Stomach (tissue), 9 donors: ENCODE data around the gene RNF166. TPM values are rescaled to one million over a fixed set of nuclear protein-coding genes. Genes with fewer than 3 reads are reported as not detected.

Experiments
- DNase-seq, 2 donors: peaks; one replicate each; pipeline versions ENCODE4 v3.0.0 to v3.0.0-alpha.2; 2013 to 2019
- H3K27ac ChIP-seq, 5 donors: fragments of 200-600 bp in 4 of 5; sonication (generic) in 4 of 5; one replicate each; pipeline ENCODE4 v1.5.1; 2013 to 2019; ENCODE audit warnings: mild to moderate bottlenecking in 1 of 5, moderate library complexity in 1 of 5
- H3K27me3 ChIP-seq, 3 donors: fragments of 200-600 bp; sonication (generic); one replicate each; pipeline ENCODE4 v1.5.1; 2017 to 2019; ENCODE audit warnings: mixed run types in 1 of 3
- H3K36me3 ChIP-seq, 4 donors: fragments of 200-600 bp; sonication (generic); 1 replicate in 3 of 4; 2 replicates in 1 of 4; pipeline ENCODE4 v1.5.1; 2016 to 2019
- H3K4me1 ChIP-seq, 4 donors: fragments of 200-600 bp; sonication (generic); one replicate each; pipeline ENCODE4 v1.5.1; 2016 to 2019
- H3K4me3 ChIP-seq, 4 donors: fragments of 200-600 bp; sonication (generic) in 3 of 4; one replicate each; pipeline ENCODE4 v1.5.1; 2016 to 2019; ENCODE audit warnings: mild to moderate bottlenecking in 1 of 4
- H3K9me3 ChIP-seq, 4 donors: fragments of 200-600 bp; sonication (generic); one replicate each; pipeline ENCODE4 v1.5.1; 2016 to 2019
- EP300 ChIP-seq: sonication (generic); formaldehyde crosslinking; IDR thresholded peaks from one replicate; pipeline ENCODE4 v1.6.1; 2017; ENCODE audit warnings: antibody characterized with exemption
- POLR2A ChIP-seq, 4 donors: fragments of 450-650 bp; IDR thresholded peaks; one replicate each; pipeline ENCODE4 v1.6.1; 2016; ENCODE audit warnings: antibody characterized with exemption in 4 of 4, control low read depth in 2 of 4, mild to moderate bottlenecking in 1 of 4, moderate library complexity in 1 of 4
- POLR2AphosphoS5 ChIP-seq, 3 donors: sonication (generic); formaldehyde crosslinking; IDR thresholded peaks; one replicate each; pipeline ENCODE4 v1.6.1; 2016; ENCODE audit warnings: antibody characterized with exemption in 3 of 3
- WGBS, 5 donors: extraction: QIAGEN DNeasy Blood & Tissue Kit in 3 of 5; methylation state at CpG; one replicate each; pipeline versions ENCODE4 v1.1.5 to v1.1.7; 2013 to 2018; 5-methylcytosine and 5-hydroxymethylcytosine counted together
- intact Hi-C: fragments of 100-400 bp; cut with DNase I; formaldehyde crosslinking; loops from one replicate; pipeline ENCODE4 v1.15.1; 2023; ENCODE audit warnings: low total_unique reads
- polyA plus RNA-seq, 3 donors: library from polyadenylated mRNA; stranded (reverse); fragments of 200-250 nt; gene quantifications; one replicate each; pipeline ENCODE4 v1.2.3, GENCODE V29; 2013
- total RNA-seq, 5 donors: library from RNA; depleted of rRNA; stranded (reverse); fragments of >200 nt; gene quantifications; one replicate each; pipeline versions ENCODE4 v1.1.0 to v1.2.3, GENCODE V29; 2014 to 2016
- TF ChIP-seq, protein P1 (sequence below), 7 experiments: fragments of 450-650 bp in 4 of 7; fragments of 200-600 bp in 3 of 7; sonication (generic) in 3 of 7; IDR thresholded peaks; one replicate each; pipeline ENCODE4 v1.5.1; 2016 to 2019; ENCODE audit warnings: antibody characterized with exemption in 7 of 7, control low read depth in 2 of 7, mild to moderate bottlenecking in 1 of 7
- donor health status: healthy with polysubstance abuse.
- donor health status: Bipolar disorder and iron deficiency.
- donor health status: healthy.

Gene RNF166
- total and polyA plus RNA-seq, 8 donors: 8.8 to 31.9 (median 13.9) TPM

DNA sequence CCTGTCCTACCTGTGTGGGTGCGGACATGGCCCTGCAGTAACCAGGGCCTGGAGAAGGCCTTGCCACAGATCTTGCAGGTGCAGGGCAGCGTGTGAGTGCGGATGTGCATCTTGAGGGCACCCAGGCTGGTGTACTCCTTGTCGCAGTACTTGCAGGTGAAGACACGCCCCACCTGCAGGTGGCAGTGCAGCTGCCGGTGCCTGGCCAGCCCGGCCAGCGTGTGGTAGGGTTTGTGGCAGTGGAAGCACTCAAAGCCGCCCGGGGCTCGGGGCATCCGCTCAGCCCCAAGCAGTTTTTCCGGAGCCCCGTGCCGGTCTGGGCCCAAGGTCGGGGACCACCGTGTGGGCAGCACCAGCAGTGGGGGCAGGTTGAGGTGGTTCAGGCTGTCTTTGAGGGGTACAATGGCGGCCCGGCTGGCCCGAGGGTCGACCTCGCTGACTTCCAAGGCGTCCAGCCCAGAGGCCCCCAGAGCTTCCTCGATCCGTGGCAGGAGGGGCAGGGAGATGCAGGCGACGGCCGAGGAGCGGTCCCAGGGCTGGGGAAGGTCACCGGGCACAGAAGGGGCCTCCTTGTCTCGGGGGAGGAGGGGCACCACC lies 25.0 kb downstream of the RNF166 start:
- peaks cover 0 to 18% (median 4%) of the 10 kb centered on the region in 4 donors for H3K36me3 ChIP-seq
- no peak overlapping the region for H3K4me3 ChIP-seq
- WGBS, 5 donors: 49 to 60% (median 54%) methylated on average over 9 to 31 of the region's 31 CpGs
- intact Hi-C loops: no loop called here
- peaks cover 14 to 34% (median 30%) of the 10 kb centered on the region in 4 donors for H3K4me1 ChIP-seq
- H3K27me3 ChIP-seq: peaks cover 0 to 70% (median 28%) of the 10 kb centered on the region in 3 donors
- TF ChIP-seq, protein P1, sequence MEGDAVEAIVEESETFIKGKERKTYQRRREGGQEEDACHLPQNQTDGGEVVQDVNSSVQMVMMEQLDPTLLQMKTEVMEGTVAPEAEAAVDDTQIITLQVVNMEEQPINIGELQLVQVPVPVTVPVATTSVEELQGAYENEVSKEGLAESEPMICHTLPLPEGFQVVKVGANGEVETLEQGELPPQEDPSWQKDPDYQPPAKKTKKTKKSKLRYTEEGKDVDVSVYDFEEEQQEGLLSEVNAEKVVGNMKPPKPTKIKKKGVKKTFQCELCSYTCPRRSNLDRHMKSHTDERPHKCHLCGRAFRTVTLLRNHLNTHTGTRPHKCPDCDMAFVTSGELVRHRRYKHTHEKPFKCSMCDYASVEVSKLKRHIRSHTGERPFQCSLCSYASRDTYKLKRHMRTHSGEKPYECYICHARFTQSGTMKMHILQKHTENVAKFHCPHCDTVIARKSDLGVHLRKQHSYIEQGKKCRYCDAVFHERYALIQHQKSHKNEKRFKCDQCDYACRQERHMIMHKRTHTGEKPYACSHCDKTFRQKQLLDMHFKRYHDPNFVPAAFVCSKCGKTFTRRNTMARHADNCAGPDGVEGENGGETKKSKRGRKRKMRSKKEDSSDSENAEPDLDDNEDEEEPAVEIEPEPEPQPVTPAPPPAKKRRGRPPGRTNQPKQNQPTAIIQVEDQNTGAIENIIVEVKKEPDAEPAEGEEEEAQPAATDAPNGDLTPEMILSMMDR (IDR thresholded peaks at IDR 0.05): peak in 4 of 7 experiments; percentile 7 to 45 (median 32)
- TF ChIP-seq POLR2AphosphoS5 (IDR thresholded peaks at IDR 0.05) (no peak), EP300 (no peak)
- peak overlapping the region in 4 of 5 donors; percentile 37 to 84 (median 70) for H3K27ac ChIP-seq
- peak in 1 of 2 donors; percentile 75 for DNase-seq
- H3K9me3 ChIP-seq: no peaks in the 10 kb centered on the region

DNA sequence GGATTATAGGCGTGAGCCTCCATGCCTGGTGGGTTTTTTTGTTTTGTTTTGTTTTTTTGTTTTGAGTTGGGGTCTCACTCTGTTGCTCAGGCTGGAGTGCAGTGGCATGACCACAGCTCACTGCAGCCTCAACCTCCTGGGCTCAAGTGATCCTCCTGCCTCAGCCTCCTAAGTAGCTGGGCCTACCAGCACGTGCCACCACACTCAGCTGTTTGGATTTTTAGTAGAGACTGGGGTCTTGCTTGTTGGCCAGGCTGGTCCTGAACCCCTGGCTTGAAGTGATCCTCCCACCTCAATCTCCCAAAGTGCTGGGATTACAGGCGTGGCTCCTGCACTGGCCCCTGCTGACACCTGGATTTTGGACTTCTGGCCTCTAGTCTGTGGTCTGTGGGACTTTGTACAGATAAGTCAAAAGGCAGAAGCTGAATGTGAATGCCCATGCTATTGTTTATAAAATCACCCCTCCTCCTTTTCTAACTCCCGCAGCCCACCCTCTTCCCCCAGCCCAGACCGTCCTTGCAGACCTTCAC lies 25.6 kb downstream of the RNF166 start:
- H3K27ac ChIP-seq: peak overlapping the region in 2 of 5 donors; percentile 78 to 84
- H3K9me3 ChIP-seq: no peaks in the 10 kb centered on the region
- intact Hi-C loops: no loop called here
- WGBS, 5 donors: 84 to 92% (median 90%) methylated on average over 4 to 5 of the region's 5 CpGs
- no peak overlapping the region for H3K4me3 ChIP-seq
- H3K4me1 ChIP-seq: peaks cover 9 to 28% (median 24%) of the 10 kb centered on the region in 4 donors
- no peak for TF ChIP-seq EP300
- DNase-seq: no peak
- H3K27me3 ChIP-seq: peaks cover 0 to 64% (median 22%) of the 10 kb centered on the region in 3 donors
- H3K36me3 ChIP-seq: peaks cover 0 to 20% (median 4%) of the 10 kb centered on the region in 4 donors

DNA sequence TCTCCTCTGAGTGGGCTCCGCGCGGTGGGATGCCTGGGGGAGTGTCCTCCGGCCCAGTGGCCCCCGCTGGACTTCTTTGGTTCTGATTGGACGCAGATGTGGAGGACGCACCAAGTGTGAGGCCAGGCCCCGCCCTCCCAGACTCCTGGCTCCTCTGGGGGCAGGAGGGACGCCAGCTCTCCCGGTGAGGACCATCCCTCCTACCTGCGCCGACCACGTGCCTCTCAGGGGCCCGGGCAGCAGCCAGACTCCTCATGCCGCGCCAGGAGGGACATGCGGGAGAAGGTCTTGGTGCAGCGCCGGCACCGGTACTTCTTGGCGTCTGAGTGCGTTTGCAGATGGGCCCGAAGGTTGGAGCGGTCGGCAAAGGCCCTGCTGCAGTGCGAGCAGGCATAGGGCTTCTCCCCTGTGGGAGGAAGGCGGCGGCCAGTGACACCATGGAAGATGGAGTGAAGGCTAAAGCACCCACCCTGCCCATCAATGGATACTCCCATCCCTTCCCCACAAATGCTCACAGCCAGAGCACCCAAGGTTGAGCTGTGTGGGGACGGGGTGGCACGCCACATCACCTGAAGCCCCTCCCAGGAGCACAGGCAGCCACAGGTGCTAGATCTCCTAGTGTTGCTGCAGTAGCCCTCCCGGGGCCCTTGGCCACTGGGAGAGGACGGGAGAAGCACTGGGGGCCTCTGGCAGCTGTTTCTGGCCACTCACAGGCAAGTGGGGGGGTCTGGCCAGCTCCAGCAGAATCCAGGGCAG lies 27.8 kb downstream of the RNF166 start:
- H3K36me3 ChIP-seq: peaks cover 4 to 27% (median 9%) of the 10 kb centered on the region in 4 donors
- WGBS, 5 donors: 49 to 73% (median 63%) methylated on average over 18 to 32 of the region's 32 CpGs
- DNase-seq: no peak
- H3K27ac ChIP-seq: no peak overlapping the region
- H3K27me3 ChIP-seq: peaks cover 0 to 42% (median 12%) of the 10 kb centered on the region in 3 donors
- TF ChIP-seq POLR2AphosphoS5 (IDR thresholded peaks at IDR 0.05): no peak
- TF ChIP-seq, protein P1 (IDR thresholded peaks at IDR 0.05): no peak
- no peak for TF ChIP-seq POLR2A (IDR thresholded peaks at IDR 0.05)
- TF ChIP-seq EP300: no peak
- no peaks in the 10 kb centered on the region for H3K9me3 ChIP-seq
- intact Hi-C loops: no loop called here
- H3K4me1 ChIP-seq: peaks cover 0 to 17% (median 14%) of the 10 kb centered on the region in 4 donors
- no peak overlapping the region for H3K4me3 ChIP-seq

DNA sequence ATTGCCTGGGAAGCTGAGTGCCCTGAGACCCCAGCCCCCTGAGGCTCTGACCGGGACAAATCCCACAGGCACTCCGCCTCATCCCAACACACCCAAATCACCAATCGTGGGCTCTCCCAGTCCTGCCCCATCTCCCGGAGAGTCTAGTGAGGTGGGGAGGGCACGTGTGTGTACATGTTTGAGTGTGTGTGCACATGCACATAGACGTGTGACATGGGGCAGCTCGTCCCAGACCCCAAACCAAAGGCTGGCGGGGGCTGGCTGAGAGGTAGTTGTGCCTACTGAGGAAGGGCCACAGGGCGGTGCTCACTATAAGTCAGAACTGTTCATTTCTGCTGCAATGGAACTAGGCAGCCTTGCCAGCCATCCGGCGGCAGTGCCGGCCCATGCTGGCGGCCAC lies 28.5 kb downstream of the RNF166 start:
- no peak overlapping the region for H3K4me3 ChIP-seq
- H3K27ac ChIP-seq: no peak overlapping the region
- DNase-seq: no peak
- H3K36me3 ChIP-seq: peaks cover 5 to 27% (median 10%) of the 10 kb centered on the region in 4 donors
- whole genome bisulfite sequencing, 5 donors: 75 to 85% (median 82%) methylated on average over 5 to 13 of the region's 13 CpGs
- peaks cover 0 to 17% (median 14%) of the 10 kb centered on the region in 4 donors for H3K4me1 ChIP-seq
- TF ChIP-seq, protein P1 (IDR thresholded peaks at IDR 0.05): no peak
- no peak for TF ChIP-seq POLR2A (IDR thresholded peaks at IDR 0.05)
- TF ChIP-seq EP300: no peak
- no peak for TF ChIP-seq POLR2AphosphoS5 (IDR thresholded peaks at IDR 0.05)
- H3K27me3 ChIP-seq: peaks cover 0 to 42% (median 12%) of the 10 kb centered on the region in 3 donors
- intact Hi-C loops: no loop called here
- no peaks in the 10 kb centered on the region for H3K9me3 ChIP-seq
